K562 (cell line): ENCODE data around the gene ADGRD1.

Experiments used
- EP300 ChIP-seq: IDR thresholded peaks from 2 replicates; pipeline ENCODE4 v1.6.1; 2012; ENCODE audit warnings: low read length, improper control_type of control experiment
- EZH2 ChIP-seq: IDR thresholded peaks from 2 replicates; pipeline ENCODE4 v1.6.1; 2012; ENCODE audit warnings: low read depth, mild to moderate bottlenecking, inconsistent platforms, low read length, borderline replicate concordance
- NCOA4 ChIP-seq: fragments of 450-650 bp; IDR thresholded peaks from 2 replicates; pipeline ENCODE4 v1.6.1; 2018; ENCODE audit warnings: mild to moderate bottlenecking; ENCODE audit not compliant: partially characterized antibody
- NFRKB ChIP-seq: fragments of 450-650 bp; IDR thresholded peaks from 2 replicates; pipeline ENCODE4 v1.6.1; 2016; ENCODE audit warnings: low read depth
- POLR2A ChIP-seq: fragments of 450-650 bp; conservative IDR thresholded peaks from 2 replicates; pipeline ENCODE4 v1.6.1; 2016
- ZNF174 ChIP-seq: fragments of 250-450 bp; sonication (Bioruptor Pico); IDR thresholded peaks from 2 replicates; pipeline ENCODE4 v1.4.0; 2020; ENCODE audit warnings: mild to moderate bottlenecking
- ZNF668 ChIP-seq: fragments of 250-450 bp; sonication (Bioruptor Pico); IDR thresholded peaks from 2 replicates; pipeline ENCODE4 v1.8.0; 2022; ENCODE audit warnings: mild to moderate bottlenecking, inconsistent platforms
- ZNF830 ChIP-seq: fragments of 250-450 bp; sonication (Bioruptor Pico); IDR thresholded peaks from 2 replicates; pipeline ENCODE4 v1.5.0; 2021; ENCODE audit warnings: mild to moderate bottlenecking
- TF ChIP-seq, protein P1 (sequence below), 3 experiments: IDR thresholded peaks in 2 of 3; conservative IDR thresholded peaks in 1 of 3; 2 replicates each; pipeline ENCODE4 v1.5.1; 2011 to 2012; ENCODE audit warnings: low read length in 3 of 3, mild to moderate bottlenecking in 3 of 3, control low read depth in 2 of 3, improper control_type of control experiment in 1 of 3, inconsistent platforms in 1 of 3, low read depth in 1 of 3, mixed read lengths in 1 of 3, moderate library complexity in 1 of 3; ENCODE audit not compliant: insufficient read depth in 2 of 3

DNA sequence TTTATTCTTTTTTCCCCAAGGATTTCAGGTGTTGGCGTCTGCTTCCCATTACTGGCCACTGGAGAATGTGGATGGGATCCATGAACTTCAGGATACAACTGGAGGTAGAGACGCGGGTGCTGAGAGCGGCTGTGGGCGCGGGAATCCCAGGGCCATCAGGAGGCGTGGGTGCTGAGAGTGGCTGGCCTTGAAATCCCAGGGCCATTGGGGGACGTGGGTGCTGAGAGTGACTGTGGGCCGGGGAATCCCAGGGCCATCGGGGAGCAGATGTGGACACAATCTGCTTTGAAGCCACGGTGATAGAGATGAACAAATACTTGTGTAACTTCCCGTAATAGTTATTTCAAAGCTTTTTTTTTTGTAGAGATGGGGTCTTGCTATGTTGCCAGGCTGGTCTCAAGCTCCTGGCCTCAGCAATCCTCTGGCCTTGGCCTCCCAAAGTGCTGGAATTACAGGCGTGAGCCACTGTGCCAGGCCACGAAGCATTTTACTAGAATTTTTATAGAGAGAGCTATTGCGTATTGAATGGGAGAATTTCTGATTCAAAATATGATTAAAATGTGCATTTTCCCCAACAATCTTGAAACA is 12.8 kb downstream of the ADGRD1 start:
- TF ChIP-seq POLR2A (no peak), EZH2 (no peak), NCOA4 (no peak), ZNF668 (no peak), ZNF174 (no peak), NFRKB (no peak), ZNF830 (no peak), EP300 (no peak)
- TF ChIP-seq, protein P1, sequence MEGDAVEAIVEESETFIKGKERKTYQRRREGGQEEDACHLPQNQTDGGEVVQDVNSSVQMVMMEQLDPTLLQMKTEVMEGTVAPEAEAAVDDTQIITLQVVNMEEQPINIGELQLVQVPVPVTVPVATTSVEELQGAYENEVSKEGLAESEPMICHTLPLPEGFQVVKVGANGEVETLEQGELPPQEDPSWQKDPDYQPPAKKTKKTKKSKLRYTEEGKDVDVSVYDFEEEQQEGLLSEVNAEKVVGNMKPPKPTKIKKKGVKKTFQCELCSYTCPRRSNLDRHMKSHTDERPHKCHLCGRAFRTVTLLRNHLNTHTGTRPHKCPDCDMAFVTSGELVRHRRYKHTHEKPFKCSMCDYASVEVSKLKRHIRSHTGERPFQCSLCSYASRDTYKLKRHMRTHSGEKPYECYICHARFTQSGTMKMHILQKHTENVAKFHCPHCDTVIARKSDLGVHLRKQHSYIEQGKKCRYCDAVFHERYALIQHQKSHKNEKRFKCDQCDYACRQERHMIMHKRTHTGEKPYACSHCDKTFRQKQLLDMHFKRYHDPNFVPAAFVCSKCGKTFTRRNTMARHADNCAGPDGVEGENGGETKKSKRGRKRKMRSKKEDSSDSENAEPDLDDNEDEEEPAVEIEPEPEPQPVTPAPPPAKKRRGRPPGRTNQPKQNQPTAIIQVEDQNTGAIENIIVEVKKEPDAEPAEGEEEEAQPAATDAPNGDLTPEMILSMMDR (IDR thresholded peaks at IDR 0.05 in 2 of 3, conservative IDR thresholded peaks at IDR 0.05 in 1 of 3; ENCODE audit: insufficient read depth in 2 of 3, low read depth in 1 of 3, low read length in 3 of 3), result no peak
